ENCODE data around the gene DZIP3.

DZIP3 gene, protein sequence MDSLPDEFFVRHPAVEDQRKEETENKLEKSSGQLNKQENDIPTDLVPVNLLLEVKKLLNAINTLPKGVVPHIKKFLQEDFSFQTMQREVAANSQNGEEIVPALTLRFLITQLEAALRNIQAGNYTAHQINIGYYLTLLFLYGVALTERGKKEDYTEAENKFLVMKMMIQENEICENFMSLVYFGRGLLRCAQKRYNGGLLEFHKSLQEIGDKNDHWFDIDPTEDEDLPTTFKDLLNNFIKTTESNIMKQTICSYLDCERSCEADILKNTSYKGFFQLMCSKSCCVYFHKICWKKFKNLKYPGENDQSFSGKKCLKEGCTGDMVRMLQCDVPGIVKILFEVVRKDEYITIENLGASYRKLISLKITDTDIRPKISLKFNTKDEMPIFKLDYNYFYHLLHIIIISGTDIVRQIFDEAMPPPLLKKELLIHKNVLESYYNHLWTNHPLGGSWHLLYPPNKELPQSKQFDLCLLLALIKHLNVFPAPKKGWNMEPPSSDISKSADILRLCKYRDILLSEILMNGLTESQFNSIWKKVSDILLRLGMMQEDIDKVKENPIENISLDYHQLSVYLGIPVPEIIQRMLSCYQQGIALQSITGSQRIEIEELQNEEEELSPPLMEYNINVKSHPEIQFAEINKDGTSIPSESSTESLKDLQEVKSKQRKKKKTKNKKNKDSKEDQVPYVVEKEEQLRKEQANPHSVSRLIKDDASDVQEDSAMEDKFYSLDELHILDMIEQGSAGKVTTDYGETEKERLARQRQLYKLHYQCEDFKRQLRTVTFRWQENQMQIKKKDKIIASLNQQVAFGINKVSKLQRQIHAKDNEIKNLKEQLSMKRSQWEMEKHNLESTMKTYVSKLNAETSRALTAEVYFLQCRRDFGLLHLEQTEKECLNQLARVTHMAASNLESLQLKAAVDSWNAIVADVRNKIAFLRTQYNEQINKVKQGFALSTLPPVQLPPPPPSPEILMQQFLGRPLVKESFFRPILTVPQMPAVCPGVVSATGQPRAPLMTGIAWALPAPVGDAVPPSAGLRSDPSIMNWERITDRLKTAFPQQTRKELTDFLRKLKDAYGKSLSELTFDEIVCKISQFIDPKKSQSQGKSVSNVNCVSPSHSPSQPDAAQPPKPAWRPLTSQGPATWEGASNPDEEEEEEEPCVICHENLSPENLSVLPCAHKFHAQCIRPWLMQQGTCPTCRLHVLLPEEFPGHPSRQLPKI

DNA sequence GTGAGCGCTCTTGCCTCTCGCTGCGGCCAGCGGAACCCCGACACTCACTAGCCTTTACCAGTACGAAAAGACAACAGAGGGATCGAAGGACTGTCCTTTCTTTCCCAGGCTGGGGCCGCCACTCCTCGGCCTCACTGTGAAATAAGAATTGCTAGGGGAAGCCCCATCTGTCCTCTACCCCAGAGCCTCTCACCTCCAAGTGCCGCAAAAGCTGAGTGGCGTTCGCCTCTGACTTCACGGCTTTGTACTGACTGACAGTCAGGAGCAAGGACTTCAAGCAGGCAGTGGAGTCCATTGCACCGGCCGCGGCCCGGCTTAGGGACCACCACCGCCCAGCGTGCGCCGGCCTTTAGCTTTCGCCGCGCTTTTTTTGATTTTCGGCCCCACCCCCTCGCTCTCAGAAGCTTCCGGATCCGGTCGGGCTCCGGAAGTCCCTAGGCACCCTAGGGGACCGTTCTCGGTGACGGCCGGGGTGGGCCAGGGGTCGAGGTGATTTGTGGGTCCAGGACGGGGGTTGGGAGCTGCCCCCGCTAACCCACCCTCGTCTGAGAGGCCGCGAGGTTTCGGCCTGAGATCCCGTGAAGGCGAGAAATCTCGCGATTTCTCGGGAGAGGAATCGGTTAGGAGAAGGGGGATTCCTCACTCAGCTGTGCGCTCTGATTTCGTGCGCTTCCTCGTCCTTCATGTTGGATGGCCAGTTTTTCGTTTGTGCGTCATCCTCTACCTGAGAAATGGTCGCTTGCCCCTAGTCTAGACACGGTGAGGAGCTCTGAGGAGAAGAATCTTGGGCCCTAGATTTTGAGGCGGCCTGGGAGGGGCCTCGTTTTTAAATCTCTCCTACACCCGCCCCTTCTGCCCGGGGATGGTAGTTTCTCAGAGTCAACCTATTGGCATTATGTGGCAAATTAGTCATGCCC lies at the start of gene DZIP3, which contains the start of gene CIP2A:
Gene DZIP3, plus strand, starts transcription at position 642 of the 917 bp plus-strand sequence. CDS start 15,685 bp downstream, outside the sequence.
Gene CIP2A, minus strand, starts transcription at position 358 of the 917 bp plus-strand sequence. Its CDS starts 63 bp downstream, at position 295.
- H3K27me3 Mint-ChIP-seq (ENCODE audit: low read depth, poor library complexity): peaks cover 4% of the 10 kb centered on the region
- H3K4me1 Mint-ChIP-seq: peaks cover 58% of the 10 kb centered on the region
- H3K4me3 Mint-ChIP-seq: peak within 1 kb of the TSS; percentile 99
- H3K27ac Mint-ChIP-seq: peak within 1 kb of the TSS; percentile 100
- no peak for TF ChIP-seq CTCF (IDR thresholded peaks at IDR 0.05)
- H3K36me3 Mint-ChIP-seq (ENCODE audit: low read depth): peaks cover 5% of the 10 kb centered on the region
- DNase-seq: peak; percentile 96
- no peaks in the 10 kb centered on the region for H3K9me3 Mint-ChIP-seq

DNA sequence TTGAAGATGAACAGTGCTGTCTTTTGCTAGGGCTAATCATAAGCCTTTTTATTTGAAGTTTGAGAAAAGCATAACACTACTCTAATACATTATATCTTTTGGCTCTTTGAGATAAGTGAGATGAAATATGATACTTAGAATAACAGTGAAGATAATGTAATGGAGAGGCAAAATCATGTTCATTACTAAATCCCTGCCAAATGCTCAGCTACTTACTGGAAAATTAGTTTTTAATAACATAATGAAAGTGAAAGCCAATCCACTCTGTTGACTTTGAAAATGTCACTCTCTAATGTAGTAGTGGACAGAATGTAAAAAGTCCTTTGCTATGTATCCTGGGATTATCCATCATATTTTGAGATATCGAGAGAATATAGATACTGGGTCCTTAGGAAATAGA lies 43.3 kb upstream of the DZIP3 start:
- no peak for TF ChIP-seq CTCF (IDR thresholded peaks at IDR 0.05)
- H3K4me3 Mint-ChIP-seq: no peak overlapping the region
- DNase-seq: no peak
- H3K27me3 Mint-ChIP-seq (ENCODE audit: low read depth, poor library complexity): no peaks in the 10 kb centered on the region
- no peaks in the 10 kb centered on the region for H3K4me1 Mint-ChIP-seq
- no peaks in the 10 kb centered on the region for H3K9me3 Mint-ChIP-seq
- no peak overlapping the region for H3K27ac Mint-ChIP-seq
- peaks cover 42% of the 10 kb centered on the region for H3K36me3 Mint-ChIP-seq (ENCODE audit: low read depth)

GRCh38 chr3:108546692-108547091 lies 42.8 kb upstream of the DZIP3 start:
- peaks cover 42% of the 10 kb centered on the region for H3K36me3 Mint-ChIP-seq (ENCODE audit: low read depth)
- no peaks in the 10 kb centered on the region for H3K27me3 Mint-ChIP-seq (ENCODE audit: low read depth, poor library complexity)
- H3K9me3 Mint-ChIP-seq: no peaks in the 10 kb centered on the region
- no peak for DNase-seq
- no peak for TF ChIP-seq CTCF (IDR thresholded peaks at IDR 0.05)
- no peak overlapping the region for H3K27ac Mint-ChIP-seq
- H3K4me1 Mint-ChIP-seq: no peaks in the 10 kb centered on the region
- no peak overlapping the region for H3K4me3 Mint-ChIP-seq

DNA sequence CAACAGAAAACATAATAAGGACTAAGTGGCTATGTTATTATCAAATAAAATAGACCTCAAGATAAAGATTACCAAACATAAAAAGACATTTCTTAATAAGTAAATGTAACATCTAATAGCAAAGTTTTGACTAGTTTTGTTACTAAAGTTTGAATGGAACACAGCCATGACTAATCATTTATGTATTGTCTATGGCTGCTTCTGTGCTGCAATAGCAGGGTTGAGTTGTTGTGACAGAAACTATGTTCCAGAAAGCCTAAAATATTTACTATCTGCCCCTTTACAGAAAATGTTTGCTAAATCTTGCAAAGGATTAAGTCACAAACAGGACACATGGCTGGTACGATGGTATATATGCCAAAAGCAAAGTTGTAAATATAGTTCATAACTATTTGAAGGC lies 41.2 kb upstream of the DZIP3 start:
- Mint-ChIP-seq H3K27ac (no peak overlapping the region), H3K4me1 (no peaks in the 10 kb centered on the region), H3K36me3 (ENCODE audit: low read depth) (peaks cover 30% of the 10 kb centered on the region), H3K27me3 (ENCODE audit: low read depth, poor library complexity) (no peaks in the 10 kb centered on the region), H3K4me3 (no peak overlapping the region), H3K9me3 (no peaks in the 10 kb centered on the region)
- no peak for TF ChIP-seq CTCF (IDR thresholded peaks at IDR 0.05)
- DNase-seq: no peak

- Mint-ChIP-seq H3K27ac (no peak overlapping the region), H3K4me1 (no peaks in the 10 kb centered on the region), H3K36me3 (ENCODE audit: low read depth) (peaks cover 24% of the 10 kb centered on the region), H3K27me3 (ENCODE audit: low read depth, poor library complexity) (no peaks in the 10 kb centered on the region), H3K9me3 (no peaks in the 10 kb centered on the region), H3K4me3 (no peak overlapping the region)
- no peak for TF ChIP-seq CTCF (IDR thresholded peaks at IDR 0.05)
- DNase-seq: no peak
Measured at GRCh38 chr3:108548886-108549285, 40.6 kb upstream of the DZIP3 start.

Data from nephron progenitor cell (in vitro differentiated cells).